Peyer's patch (tissue), 4 donors: ENCODE measurements around the gene LIMCH1.

ENCODE experiments used
- CTCF ChIP-seq, 6 experiments: fragments of 450-650 bp in 4 of 6; fragments of 200-600 bp in 2 of 6; sonication (generic) in 1 of 6; IDR thresholded peaks; one replicate each; pipeline ENCODE4 v1.5.1; 2017 to 2019; ENCODE audit warnings: antibody characterized with exemption in 6 of 6, mild to moderate bottlenecking in 3 of 6, moderate library complexity in 1 of 6
- POLR2A ChIP-seq, 2 donors: fragments of 450-650 bp; IDR thresholded peaks; one replicate each; pipeline ENCODE4 v1.5.1; 2017; ENCODE audit warnings: antibody characterized with exemption in 2 of 2, mild to moderate bottlenecking in 2 of 2, moderate library complexity in 2 of 2

DNA sequence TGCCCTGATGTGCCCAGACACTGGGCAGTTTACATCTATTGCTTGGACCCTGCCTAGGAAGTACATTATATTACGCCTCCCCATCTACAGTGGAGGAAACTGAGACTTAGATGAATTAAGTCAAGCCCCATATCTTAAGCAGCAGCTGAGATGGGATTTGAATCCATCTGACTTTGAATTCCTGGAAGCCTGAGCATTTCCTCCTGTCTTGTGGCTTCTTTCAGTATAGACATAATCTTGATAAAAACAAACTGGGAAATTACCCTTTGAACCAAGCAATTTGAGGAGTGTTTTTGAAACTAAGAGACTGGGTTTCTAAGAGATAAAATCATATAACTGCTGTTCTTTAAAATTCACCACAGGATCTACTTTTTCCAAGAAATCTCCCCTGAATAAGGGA, 18.6 kb downstream of the LIMCH1 start:
- TF ChIP-seq CTCF (IDR thresholded peaks at IDR 0.05) (no peak), POLR2A (IDR thresholded peaks at IDR 0.05) (no peak)
